GM18858 (cell line): Measurements from ENCODE around the gene RBKS.
"Not testable (repeated sequence)": the region's sequence is repeated elsewhere in the genome, so short reads cannot be mapped to it uniquely, and the experiment has no call there.

Experiments
- ATAC-seq: cut with Tn5 transposase; IDR thresholded peaks from one replicate; pipeline ENCODE4 v1.9.1; 2021; ENCODE audit not compliant: unreplicated experiment

The RBKS gene

GRCh38 chr2:27907547-27907946, 17.4 kb upstream of the RBKS start:
- ATAC-seq: no peak

- no peak for ATAC-seq
Observed at GRCh38 chr2:27906074-27906473, 15.9 kb upstream of the RBKS start.

- ATAC-seq: no peak
Observed at GRCh38 chr2:27904405-27904665, 14.1 kb upstream of the RBKS start.

GRCh38 chr2:27903649-27904404, 13.6 kb upstream of the RBKS start:
- ATAC-seq: no peak

- ATAC-seq: no peak
Observed at GRCh38 chr2:27903018-27903417, 12.8 kb upstream of the RBKS start.

- ATAC-seq: no peak
Observed at GRCh38 chr2:27902098-27902497, 11.9 kb upstream of the RBKS start.

- ATAC-seq: no peak
Observed at GRCh38 chr2:27901234-27901633, 11.0 kb upstream of the RBKS start.

- ATAC-seq: no peak
Observed at GRCh38 chr2:27897717-27898116, 7.5 kb upstream of the RBKS start.

- no peak for ATAC-seq
Observed at GRCh38 chr2:27893006-27893405, 2.8 kb upstream of the RBKS start.

GRCh38 chr2:27891673-27892105, 1.5 kb upstream of the RBKS start:
- no peak for ATAC-seq

GRCh38 chr2:27890924-27891672, 911 bp upstream of the RBKS start:
- no peak for ATAC-seq

- ATAC-seq: no peak
Observed at GRCh38 chr2:27889774-27890145, 427 bp downstream of the RBKS start.

- no peak for ATAC-seq
Observed at GRCh38 chr2:27888790-27889189, 1.4 kb downstream of the RBKS start.

- ATAC-seq: no peak
Observed at GRCh38 chr2:27887830-27888229, 2.4 kb downstream of the RBKS start.

- no peak for ATAC-seq
Observed at GRCh38 chr2:27887111-27887510, 3.1 kb downstream of the RBKS start.

- ATAC-seq: no peak
Observed at GRCh38 chr2:27886322-27886721, 3.9 kb downstream of the RBKS start.

- ATAC-seq: no peak
Observed at GRCh38 chr2:27885661-27886060, 4.5 kb downstream of the RBKS start.

- ATAC-seq: no peak
Observed at GRCh38 chr2:27885234-27885633, 5.0 kb downstream of the RBKS start.

- ATAC-seq: no peak
Observed at GRCh38 chr2:27884601-27885000, 5.6 kb downstream of the RBKS start.

GRCh38 chr2:27882584-27882922, 7.6 kb downstream of the RBKS start:
- not testable (repeated sequence) for ATAC-seq

GRCh38 chr2:27881815-27882583, 8.2 kb downstream of the RBKS start:
- ATAC-seq: not testable (repeated sequence)

GRCh38 chr2:27878825-27879224, 11.4 kb downstream of the RBKS start:
- no peak for ATAC-seq
